ENCODE measurements around the gene HNRNPA2B1.
"Not testable (repeated sequence)": the region's sequence is repeated elsewhere in the genome, so short reads cannot be mapped to it uniquely, and the experiment has no call there.

HNRNPA2B1 gene

GRCh38 chr7:26147646-26148306 lies 52.8 kb downstream of the HNRNPA2B1 start:
- peaks cover 26% of the 10 kb centered on the region for H3K27me3 ChIP-seq (ENCODE audit: insufficient read depth, low read length)
- H3K4me3 ChIP-seq (ENCODE audit: low read length); H2AFZ ChIP-seq (ENCODE audit: low read depth, low read length); H3K9me3 ChIP-seq (ENCODE audit: low read length); H3K4me1 ChIP-seq (ENCODE audit: insufficient read depth, low read length); H3K36me3 ChIP-seq (ENCODE audit: insufficient read depth, low read length): not testable (repeated sequence)

GRCh38 chr7:26147030-26147429 lies 53.5 kb downstream of the HNRNPA2B1 start:
- peaks cover 5% of the 10 kb centered on the region for H3K4me1 ChIP-seq (ENCODE audit: insufficient read depth, low read length)
- no peak overlapping the region for H2AFZ ChIP-seq (ENCODE audit: low read depth, low read length)
- H3K36me3 ChIP-seq (ENCODE audit: insufficient read depth, low read length) = no peaks in the 10 kb centered on the region
- H3K4me3 ChIP-seq (ENCODE audit: low read length) = no peak overlapping the region
- H3K27me3 ChIP-seq (ENCODE audit: insufficient read depth, low read length) = peaks cover 19% of the 10 kb centered on the region
- peaks cover 6% of the 10 kb centered on the region for H3K9me3 ChIP-seq (ENCODE audit: low read length)

GRCh38 chr7:26145238-26145637 lies 55.3 kb downstream of the HNRNPA2B1 start:
- H3K36me3 ChIP-seq (ENCODE audit: insufficient read depth, low read length) = no peaks in the 10 kb centered on the region
- H3K9me3 ChIP-seq (ENCODE audit: low read length) = no peaks in the 10 kb centered on the region
- no peak overlapping the region for H3K4me3 ChIP-seq (ENCODE audit: low read length)
- H3K27me3 ChIP-seq (ENCODE audit: insufficient read depth, low read length) = peaks cover under 1% of the 10 kb centered on the region
- H3K4me1 ChIP-seq (ENCODE audit: insufficient read depth, low read length) = peaks cover 5% of the 10 kb centered on the region
- no peak overlapping the region for H2AFZ ChIP-seq (ENCODE audit: low read depth, low read length)

DNA sequence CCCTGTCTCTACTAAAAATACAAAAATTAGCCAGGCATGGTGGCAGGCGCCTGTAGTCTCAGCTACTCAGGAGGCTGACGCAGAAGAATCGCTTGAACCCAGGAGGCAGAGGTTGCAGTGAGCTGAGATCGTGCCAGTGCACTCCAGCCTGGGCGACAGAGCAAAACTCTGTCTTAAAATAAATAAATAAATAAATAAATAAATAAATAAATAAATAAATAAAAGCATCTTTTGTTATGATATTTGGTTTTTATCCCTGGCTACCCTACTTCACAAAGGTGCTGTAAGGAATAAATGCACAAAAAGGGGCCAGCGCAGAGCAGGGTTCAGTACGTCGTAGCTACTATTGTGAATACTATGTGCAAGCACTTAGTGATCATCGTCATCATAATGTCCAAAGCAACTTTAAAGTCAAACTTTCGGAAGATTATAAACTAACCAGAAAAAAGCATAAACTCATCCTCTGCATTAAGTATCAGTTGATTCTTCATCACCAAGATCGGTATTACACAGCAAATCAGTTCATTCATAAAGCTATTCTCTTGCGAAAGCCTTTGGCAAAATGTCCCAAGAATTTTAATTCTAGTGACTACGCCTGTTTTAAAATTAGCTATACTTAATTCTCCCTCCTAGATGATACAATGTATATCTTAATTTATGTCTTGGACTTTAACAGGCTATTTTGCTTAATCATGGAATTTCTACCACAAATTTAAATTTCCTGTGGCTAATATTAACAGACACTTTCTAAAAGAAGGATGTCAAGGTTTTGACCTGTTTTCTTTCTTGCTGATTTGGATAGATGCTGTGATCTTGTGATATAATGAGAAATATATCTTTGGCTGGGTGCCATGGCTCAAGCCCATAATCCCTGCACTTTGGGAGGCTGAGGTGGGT lies 56.1 kb downstream of the HNRNPA2B1 start:
- Histone ChIP-seq H3K27me3 (ENCODE audit: insufficient read depth, low read length) (no peaks in the 10 kb centered on the region), H3K4me3 (ENCODE audit: low read length) (no peak overlapping the region), H3K36me3 (ENCODE audit: insufficient read depth, low read length) (no peaks in the 10 kb centered on the region), H2AFZ (ENCODE audit: low read depth, low read length) (no peak overlapping the region), H3K9me3 (ENCODE audit: low read length) (no peaks in the 10 kb centered on the region), H3K4me1 (ENCODE audit: insufficient read depth, low read length) (peaks cover 5% of the 10 kb centered on the region)

GRCh38 chr7:26143298-26144048 lies 57.1 kb downstream of the HNRNPA2B1 start:
- Histone ChIP-seq H3K4me3 (ENCODE audit: low read length) (no peak overlapping the region), H3K9me3 (ENCODE audit: low read length) (no peaks in the 10 kb centered on the region), H2AFZ (ENCODE audit: low read depth, low read length) (no peak overlapping the region), H3K27me3 (ENCODE audit: insufficient read depth, low read length) (no peaks in the 10 kb centered on the region), H3K4me1 (ENCODE audit: insufficient read depth, low read length) (peaks cover 5% of the 10 kb centered on the region), H3K36me3 (ENCODE audit: insufficient read depth, low read length) (no peaks in the 10 kb centered on the region)

GRCh38 chr7:26141077-26141476 lies 59.5 kb downstream of the HNRNPA2B1 start:
- H3K4me1 ChIP-seq (ENCODE audit: insufficient read depth, low read length) = peaks cover 5% of the 10 kb centered on the region
- no peak overlapping the region for H3K4me3 ChIP-seq (ENCODE audit: low read length)
- H3K9me3 ChIP-seq (ENCODE audit: low read length) = no peaks in the 10 kb centered on the region
- H2AFZ ChIP-seq (ENCODE audit: low read depth, low read length) = no peak overlapping the region
- H3K27me3 ChIP-seq (ENCODE audit: insufficient read depth, low read length) = no peaks in the 10 kb centered on the region
- no peaks in the 10 kb centered on the region for H3K36me3 ChIP-seq (ENCODE audit: insufficient read depth, low read length)

DNA sequence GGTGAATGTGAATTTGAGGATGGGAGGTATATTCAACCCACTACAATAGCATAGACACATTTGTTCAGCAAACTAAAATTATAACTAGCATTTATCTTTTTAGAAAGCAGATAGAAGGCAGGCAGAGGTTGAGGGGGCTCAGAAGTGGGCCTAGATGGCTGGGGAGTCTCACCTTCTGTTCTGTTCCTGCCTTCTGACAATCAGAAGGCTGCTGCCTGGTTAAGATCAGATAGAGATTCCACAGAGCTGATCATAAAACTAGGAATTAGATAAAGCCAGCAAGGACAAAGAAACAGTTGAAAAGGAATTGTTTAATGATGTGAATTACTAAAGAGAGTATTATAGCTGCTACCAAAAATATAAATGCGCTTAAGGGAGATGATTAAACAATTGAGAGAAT lies 60.2 kb downstream of the HNRNPA2B1 start:
- H2AFZ ChIP-seq (ENCODE audit: low read depth, low read length) = no peak overlapping the region
- H3K36me3 ChIP-seq (ENCODE audit: insufficient read depth, low read length) = no peaks in the 10 kb centered on the region
- peaks cover 5% of the 10 kb centered on the region for H3K4me1 ChIP-seq (ENCODE audit: insufficient read depth, low read length)
- no peak overlapping the region for H3K4me3 ChIP-seq (ENCODE audit: low read length)
- H3K27me3 ChIP-seq (ENCODE audit: insufficient read depth, low read length) = no peaks in the 10 kb centered on the region
- H3K9me3 ChIP-seq (ENCODE audit: low read length) = peaks cover 2% of the 10 kb centered on the region
